HG03108 (cell line): ENCODE measurements around the gene EDA.

Experiments
- ATAC-seq: cut with Tn5 transposase; IDR thresholded peaks from one replicate; pipeline ENCODE4 v1.9.1; 2021; ENCODE audit warnings: moderate library complexity; ENCODE audit not compliant: unreplicated experiment

EDA gene

DNA sequence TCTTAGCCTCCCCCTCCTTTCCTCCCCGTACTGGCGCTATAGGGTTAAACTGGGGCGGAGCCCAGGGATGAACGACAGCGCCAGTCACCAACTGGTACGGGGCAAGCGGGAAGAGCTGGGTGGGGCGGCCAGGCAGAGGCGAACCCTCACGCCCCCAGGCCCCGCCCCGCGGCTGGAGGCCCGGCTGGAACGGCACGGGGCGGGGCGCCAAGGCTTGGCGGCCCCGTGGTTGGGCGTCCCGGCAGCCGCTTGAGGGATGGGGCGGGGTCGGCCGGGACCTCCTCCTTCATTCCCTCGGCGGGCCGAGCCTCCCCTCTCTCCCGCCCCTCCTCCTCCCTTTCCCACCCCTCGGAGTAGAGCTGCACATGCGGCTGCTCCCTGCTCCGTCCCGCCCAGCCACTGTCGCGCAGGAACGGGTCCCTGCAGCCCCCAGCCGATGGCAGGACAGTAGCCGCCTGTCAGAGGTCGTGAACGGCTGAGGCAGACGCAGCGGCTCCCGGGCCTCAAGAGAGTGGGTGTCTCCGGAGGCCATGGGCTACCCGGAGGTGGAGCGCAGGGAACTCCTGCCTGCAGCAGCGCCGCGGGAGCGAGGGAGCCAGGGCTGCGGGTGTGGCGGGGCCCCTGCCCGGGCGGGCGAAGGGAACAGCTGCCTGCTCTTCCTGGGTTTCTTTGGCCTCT, at the start of gene EDA:
TSS of gene EDA (plus strand) at position 335 of the 678 bp plus-strand sequence.
- no peak for ATAC-seq

- no peak for ATAC-seq
Observed at GRCh38 chrX:69568828-69569227, 47.1 kb upstream of the EDA start.

DNA sequence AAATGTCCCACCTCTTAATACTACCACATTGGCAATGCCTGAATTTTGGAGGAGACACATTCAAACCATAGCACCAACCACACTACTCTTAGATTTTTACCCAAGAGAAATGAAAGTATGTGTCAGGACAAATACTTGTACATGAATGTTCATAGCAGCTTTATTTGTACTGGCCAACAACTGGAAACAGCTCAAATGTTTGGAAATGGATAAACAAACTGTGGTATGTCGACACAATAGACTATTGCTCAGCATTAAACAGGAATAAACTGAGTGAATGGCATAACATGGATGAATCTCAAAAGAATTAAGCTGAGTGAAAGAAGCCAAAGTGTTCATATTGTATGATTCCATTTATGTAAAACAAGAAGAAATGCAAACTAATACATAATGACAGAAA, 18.5 kb upstream of the EDA start:
- ATAC-seq: no peak

GRCh38 chrX:69600182-69600581, 15.7 kb upstream of the EDA start:
- ATAC-seq: no peak

DNA sequence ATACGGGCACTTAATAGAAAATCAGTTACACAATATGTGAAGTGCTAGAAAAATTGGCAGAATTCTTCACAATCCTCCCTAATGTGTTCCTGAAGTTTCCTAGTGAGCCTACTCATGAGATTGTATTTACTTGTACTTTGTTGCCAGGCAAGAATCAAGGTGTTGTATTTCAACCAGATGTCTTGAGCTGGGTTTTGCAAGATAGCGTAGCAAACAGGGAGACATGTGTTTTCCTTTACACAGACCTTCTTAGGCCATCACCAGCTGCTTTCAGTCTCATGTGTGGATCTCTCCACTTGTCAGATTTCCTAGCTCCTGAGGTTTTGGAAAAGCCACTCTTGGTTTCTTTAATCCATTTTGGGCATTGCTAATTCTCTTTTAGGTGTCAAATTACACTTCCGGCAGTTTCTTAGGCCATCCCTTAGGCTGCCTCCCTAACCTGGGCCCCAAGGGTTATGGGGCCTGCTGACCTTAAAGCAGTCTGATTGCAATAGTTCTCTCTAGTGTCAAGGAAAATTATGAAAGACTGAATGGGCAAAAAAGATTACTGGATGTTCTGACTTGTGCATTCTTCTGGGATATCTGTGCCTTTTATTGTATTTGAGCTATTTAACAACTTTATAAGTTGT, 12.2 kb upstream of the EDA start:
- no peak for ATAC-seq

GRCh38 chrX:69605521-69605920, 10.4 kb upstream of the EDA start:
- no peak for ATAC-seq

DNA sequence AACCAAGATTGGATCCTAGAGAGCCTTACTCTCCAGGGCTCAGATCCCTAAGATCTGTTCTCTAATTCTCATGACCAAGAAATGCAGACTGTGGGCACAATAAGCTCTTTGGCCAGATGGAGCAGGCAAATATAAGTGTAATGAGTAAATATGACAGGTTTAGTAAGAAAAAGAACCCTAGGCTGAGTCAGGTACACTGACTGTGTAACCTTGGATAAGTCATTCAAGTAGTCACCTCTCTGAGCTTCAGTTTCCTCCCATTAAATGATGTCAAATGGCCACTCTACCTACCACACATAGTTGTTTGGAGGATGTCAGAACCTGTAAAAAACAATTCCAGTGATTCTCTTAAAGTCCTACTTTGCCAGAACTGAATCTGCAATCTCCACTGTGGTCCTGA, 8.3 kb upstream of the EDA start:
- ATAC-seq: no peak

DNA sequence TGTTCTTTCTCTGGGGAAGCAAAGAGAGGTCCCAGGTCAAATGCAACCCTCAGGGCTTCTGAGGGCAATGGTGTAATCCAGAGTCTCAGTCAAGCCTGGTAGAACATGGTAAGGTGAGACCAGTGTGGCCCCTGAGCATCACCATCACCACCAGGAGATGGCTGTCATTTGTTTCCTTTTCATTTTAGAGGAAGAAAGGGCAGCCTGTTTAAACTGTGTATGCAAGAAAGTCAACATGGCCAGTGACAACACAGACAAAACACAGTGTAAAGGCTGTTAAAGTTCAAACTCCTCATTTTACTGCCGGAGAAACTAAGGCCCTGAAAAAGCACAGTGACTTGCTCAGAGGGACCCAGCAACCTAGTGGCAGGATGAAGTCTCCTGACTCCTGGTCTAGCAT, 2.0 kb upstream of the EDA start:
- ATAC-seq: no peak

- ATAC-seq: no peak
Observed at GRCh38 chrX:69614886-69615285, 1.0 kb upstream of the EDA start.

DNA sequence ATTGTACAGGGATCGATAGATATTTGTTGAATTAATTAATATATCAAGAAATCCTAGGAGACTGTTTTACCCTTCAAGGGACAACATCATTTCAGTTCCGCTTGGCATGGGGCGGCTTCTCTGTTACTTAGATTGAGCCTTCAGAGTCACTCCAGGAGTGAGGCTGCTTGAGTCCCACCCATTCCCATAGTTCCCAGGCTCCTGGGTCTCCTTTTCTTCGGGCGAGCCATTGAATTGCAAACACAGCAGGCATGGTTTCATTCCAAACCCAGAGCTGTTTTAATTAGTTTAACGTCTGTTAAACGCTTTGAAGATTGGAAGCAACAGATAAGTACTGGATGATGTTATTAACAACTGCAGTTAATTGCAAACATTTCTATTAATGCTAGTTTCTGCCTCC, 571 bp upstream of the EDA start:
- no peak for ATAC-seq

- no peak for ATAC-seq
Observed at GRCh38 chrX:69616457-69617203, 717 bp downstream of the EDA start.

DNA sequence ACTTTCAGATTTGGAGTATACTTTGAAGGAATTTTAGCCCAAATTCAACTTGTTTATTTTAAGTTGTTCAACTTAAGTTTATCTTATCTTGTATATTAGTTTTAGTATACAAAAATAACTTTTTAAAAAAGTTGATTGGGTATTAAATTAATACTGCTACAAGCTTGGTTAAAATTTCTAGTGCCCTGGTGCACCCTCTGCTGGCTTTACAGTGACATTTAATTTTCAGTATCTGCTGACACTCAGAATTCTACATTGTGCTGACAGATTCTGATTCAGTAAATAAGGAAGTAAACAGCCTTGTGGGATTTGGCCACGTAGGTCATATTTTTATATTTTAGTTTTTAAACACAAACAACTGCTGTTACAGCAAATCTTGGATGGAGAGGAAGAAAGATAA, 2.9 kb downstream of the EDA start:
- ATAC-seq: no peak

GRCh38 chrX:69626129-69626528, 10.2 kb downstream of the EDA start:
- no peak for ATAC-seq

DNA sequence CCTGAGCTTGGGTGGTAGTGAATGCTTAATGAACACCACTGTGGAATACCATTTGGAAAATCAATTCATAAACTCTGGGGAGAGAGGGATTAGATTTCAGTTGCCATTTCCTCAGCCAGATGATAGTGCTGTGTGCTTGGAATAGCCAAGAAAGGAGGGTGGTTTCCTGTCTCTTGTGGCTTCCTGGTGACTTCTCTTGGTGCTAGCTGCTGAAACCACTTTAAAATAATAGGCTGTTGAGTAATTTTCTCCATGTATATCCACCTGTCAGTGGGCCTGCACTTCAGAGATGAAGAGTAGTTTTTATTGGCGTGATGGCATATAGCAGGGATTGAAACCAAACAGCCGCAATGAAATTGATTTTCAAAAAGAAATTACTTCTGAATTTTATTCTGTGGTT, 11.8 kb downstream of the EDA start:
- ATAC-seq: no peak

GRCh38 chrX:69630147-69630546, 14.2 kb downstream of the EDA start:
- ATAC-seq: no peak

DNA sequence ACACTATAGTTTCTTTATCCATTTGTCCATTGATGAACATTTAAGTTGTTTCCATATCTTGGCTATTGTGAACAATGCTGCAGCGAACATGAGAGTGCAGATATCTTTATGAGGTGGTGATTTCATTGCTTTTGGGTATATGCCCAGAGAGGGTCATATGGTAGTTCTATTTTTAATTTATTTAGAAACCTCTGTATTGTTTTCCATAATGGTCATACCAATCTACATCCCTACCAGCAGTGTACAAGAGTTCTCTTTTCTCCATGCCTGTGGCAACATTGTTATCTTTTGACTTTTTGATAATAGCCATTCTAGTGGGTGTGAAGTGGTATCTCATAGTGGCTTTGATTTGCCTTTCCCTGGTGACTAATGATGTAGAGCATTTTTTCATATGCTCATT, 48.8 kb downstream of the EDA start:
- ATAC-seq: no peak

- ATAC-seq: no peak
Observed at GRCh38 chrX:69670001-69670555, 54.2 kb downstream of the EDA start.

GRCh38 chrX:69674891-69675290, 59.0 kb downstream of the EDA start:
- no peak for ATAC-seq

DNA sequence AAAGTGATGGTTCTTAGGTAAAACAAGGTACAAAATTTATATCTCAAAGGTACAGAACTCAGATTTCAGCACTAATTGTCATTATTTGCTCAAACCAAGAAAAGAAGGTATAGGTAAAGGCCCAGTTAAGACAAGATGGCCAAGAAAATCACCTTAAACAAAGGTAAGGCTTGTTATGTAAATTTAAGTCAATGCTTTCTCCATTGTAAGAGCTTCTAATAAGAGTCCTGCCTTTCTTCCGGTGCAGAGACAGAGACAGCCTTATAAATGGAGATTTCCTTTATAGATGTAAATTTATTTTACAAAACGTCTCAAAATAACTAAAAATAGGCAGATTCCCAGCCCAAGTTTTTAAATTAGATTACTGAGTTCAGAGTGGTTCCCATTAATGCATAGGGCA, 89.9 kb downstream of the EDA start:
- no peak for ATAC-seq

DNA sequence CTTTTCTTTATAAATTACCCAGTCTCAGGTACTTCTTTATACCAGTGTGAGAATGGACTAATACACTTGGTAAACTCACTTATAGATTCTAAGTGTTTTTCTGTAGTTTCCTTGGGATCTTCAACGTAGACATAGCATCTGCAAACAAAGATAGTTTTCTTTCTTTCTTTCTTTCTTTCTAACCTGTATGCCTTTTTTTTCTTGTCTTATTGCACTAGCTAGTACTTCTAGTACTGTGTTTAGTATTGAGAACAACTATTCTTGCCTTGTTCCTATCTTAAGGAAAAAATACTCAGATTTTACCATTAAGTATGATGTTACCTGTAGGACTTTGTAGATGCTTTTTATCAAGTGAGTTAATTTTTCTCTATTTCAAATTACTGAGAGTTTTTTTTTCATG, 102.2 kb downstream of the EDA start:
- no peak for ATAC-seq

DNA sequence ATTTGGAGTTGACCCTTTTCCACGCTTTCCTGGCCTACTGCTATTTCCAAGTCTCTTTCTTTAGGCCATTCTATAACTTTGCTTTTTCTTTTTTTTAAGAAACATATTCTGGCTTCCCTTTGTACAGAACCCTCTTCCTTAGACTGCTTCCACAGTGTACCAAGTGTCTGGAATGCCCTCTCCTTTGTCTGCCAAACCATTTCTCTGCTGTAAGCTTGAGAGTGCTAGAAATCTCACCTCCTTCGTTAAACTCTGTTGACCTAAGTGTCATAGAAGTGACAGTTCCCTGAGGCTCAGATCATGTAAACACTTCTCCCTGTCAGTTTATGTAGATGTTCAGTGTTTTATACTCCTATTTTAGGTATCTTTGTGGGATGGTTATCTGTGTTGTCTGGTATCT, 108.4 kb downstream of the EDA start:
- ATAC-seq: no peak

GRCh38 chrX:69740317-69740716, 124.4 kb downstream of the EDA start:
- ATAC-seq: no peak
